Measurements from ENCODE around the gene SMIM33. TPM values are rescaled to one million over a fixed set of nuclear protein-coding genes. Genes with fewer than 3 reads are reported as not detected.

The SMIM33 gene
- total and polyA plus RNA-seq, 2 of the 13 experiments (the other 11 are each of a cell fraction or from before 2014, with no cell fraction given): not detected

- no peak for TF ChIP-seq ETS1 (CRISPR knock-in tag; IDR thresholded peaks at IDR 0.05)
- peak; percentile 80; the same call in 1 of the 2 replicates for TF ChIP-seq ZNF563 (CRISPR knock-in tag; IDR thresholded peaks at IDR 0.05)
- TF ChIP-seq ASH2L (IDR thresholded peaks at IDR 0.05; ENCODE audit: insufficient read length, low read depth, low read length): peak; percentile 76
- peak; percentile 92 for TF ChIP-seq GABPB1 (CRISPR knock-in tag; IDR thresholded peaks at IDR 0.05)
- peak; percentile 80 for TF ChIP-seq HOXA3 (CRISPR knock-in tag; IDR thresholded peaks at IDR 0.05)
- TF ChIP-seq ZNF891 (CRISPR knock-in tag; IDR thresholded peaks at IDR 0.05): peak; percentile 69; the same call in 1 of the 2 replicates
- TF ChIP-seq ZNF816 (CRISPR knock-in tag; IDR thresholded peaks at IDR 0.05; ENCODE audit: borderline replicate concordance): peak; percentile 65; the same call in 1 of the 2 replicates
- TF ChIP-seq THYN1 (CRISPR knock-in tag; IDR thresholded peaks at IDR 0.05; ENCODE audit: borderline replicate concordance, low read depth): no peak
- TF ChIP-seq ZSCAN30 (CRISPR knock-in tag; IDR thresholded peaks at IDR 0.05): no peak
- TF ChIP-seq GTF2F1 (IDR thresholded peaks at IDR 0.05; ENCODE audit: low read length): no peak; the same call in 1 of the 2 replicates
- peak; percentile 87 for TF ChIP-seq ZMYM4 (CRISPR knock-in tag; IDR thresholded peaks at IDR 0.05)
- no peak for TF ChIP-seq ZNF652 (CRISPR knock-in tag; IDR thresholded peaks at IDR 0.05; ENCODE audit: borderline replicate concordance, low read depth)
- no peak; the same call in 1 of the 2 replicates for TF ChIP-seq TFE3 (CRISPR knock-in tag; IDR thresholded peaks at IDR 0.05)
- no peak for TF ChIP-seq ZNF746 (CRISPR knock-in tag; IDR thresholded peaks at IDR 0.05)
- TF ChIP-seq FIP1L1 (IDR thresholded peaks at IDR 0.05; ENCODE audit: borderline replicate concordance, insufficient read depth, low read depth, low read length): no peak
- no peak for TF ChIP-seq CHD4 (IDR thresholded peaks at IDR 0.05; ENCODE audit: borderline replicate concordance, low read length)
- no peak; the same call in 1 of the 2 replicates for TF ChIP-seq NAIF1 (CRISPR knock-in tag; IDR thresholded peaks at IDR 0.05; ENCODE audit: borderline replicate concordance)
- TF ChIP-seq ZNF75D (CRISPR knock-in tag; IDR thresholded peaks at IDR 0.05; ENCODE audit: borderline replicate concordance): no peak
- peak; percentile 86 for TF ChIP-seq ZNF749 (CRISPR knock-in tag; IDR thresholded peaks at IDR 0.05; ENCODE audit: borderline replicate concordance)
- no peak for TF ChIP-seq ZFYVE20 (CRISPR knock-in tag; IDR thresholded peaks at IDR 0.05; ENCODE audit: borderline replicate concordance, low read depth)
- no peak; the same call in 1 of the 2 replicates for TF ChIP-seq ZBTB14 (CRISPR knock-in tag; IDR thresholded peaks at IDR 0.05)
These were observed 47.1 kb downstream of the SMIM33 start (continued) for GRCh38 chr5:139517683-139518564.

All from HepG2 (cell line).